NCI-H1930 (cell line): ENCODE data around the gene FOXP1.

Experiments
- DNase-seq, 2 experiments: peaks; one replicate each; lab custom pipeline; 2025; lab: John Stamatoyannopoulos, UW

FOXP1 gene

DNA sequence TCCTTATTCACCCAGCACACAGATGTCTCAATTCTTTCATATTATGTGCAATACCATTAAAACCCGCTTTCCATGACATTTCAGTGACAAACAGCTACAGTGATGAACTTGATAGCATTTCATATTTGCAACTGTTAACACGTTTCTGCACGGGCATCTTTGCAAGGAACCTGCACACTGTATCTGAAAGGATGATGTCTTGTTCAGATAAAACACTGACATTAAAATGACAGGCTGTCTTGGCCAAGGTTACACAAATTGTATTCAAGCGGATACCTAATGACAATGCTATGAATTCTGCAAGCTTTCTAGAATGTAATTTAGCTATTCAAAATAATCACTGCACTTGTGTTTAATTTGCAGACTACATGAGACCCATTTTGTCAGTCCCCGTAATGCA lies 529.2 kb downstream of the FOXP1 start:
- DNase-seq, result no peak

- DNase-seq, result no peak
Observed at GRCh38 chr3:71053495-71053894, 530.0 kb downstream of the FOXP1 start.

DNA sequence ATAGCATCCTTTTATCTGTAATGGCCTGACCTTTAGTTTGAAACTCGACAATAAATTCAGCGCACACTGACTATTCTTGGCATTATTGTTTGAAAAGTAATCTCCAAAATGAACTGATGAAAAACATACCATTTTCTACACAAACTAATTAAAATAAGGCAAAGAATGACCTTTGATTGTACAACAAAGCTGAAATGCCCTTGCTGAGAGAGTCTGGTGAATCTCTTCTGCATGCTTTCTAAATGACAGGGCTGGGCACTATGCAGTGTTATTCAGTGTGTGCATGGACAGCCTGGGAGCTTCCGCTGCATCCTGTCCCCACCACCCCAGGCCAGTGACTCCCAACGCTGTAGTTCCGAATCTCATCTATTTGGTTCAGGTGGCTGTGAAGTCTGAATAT lies 530.8 kb downstream of the FOXP1 start:
- DNase-seq, result no peak

DNA sequence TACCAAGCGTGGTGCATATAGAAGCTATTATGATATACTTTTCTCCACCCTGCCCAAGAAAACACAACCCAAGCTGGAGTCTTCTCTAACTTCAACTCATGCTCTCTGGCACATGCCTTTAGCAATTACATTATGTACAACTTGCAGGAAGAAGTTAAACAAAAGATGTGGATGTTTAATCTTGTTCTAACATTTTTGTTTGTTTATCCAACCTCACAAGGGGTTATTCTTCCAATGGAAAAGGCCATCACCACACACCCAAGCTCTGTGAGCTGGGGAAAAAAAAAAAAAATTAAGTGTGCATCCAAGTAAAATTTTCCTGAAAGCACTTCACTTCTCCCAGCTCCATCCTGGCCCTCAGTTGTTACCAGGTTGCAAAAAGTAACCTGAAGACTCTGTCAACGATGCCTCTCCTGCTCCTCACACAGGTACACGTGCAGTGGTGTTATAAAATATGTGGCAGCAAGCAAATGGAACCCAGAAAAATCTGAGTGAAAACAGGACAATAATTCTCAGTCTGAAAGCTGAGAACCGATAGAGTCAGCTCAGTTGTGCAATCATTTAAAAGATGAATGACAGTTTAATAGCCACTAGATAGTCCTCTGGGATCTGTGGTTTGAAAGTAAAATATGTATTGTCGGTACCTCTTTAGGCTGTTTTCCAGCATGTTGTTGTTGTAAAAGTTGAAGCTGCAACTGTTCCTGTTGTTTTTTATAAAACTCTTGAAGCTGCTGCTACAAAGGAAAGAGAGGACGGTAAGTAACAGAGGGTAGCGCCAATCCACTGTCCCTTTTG lies 531.4 kb downstream of the FOXP1 start:
- peak in 1 of 2 experiments; percentile 10 for DNase-seq

GRCh38 chr3:71051259-71051595 lies 532.3 kb downstream of the FOXP1 start:
- DNase-seq, result no peak

- DNase-seq, result peak; percentile 9 to 24
Observed at GRCh38 chr3:71050538-71051258, 532.8 kb downstream of the FOXP1 start.

GRCh38 chr3:71050166-71050537 lies 533.4 kb downstream of the FOXP1 start:
- no peak for DNase-seq

- no peak for DNase-seq
Observed at GRCh38 chr3:71048948-71049347, 534.6 kb downstream of the FOXP1 start.

GRCh38 chr3:71047616-71048531 lies 535.7 kb downstream of the FOXP1 start:
- DNase-seq, result no peak

DNA sequence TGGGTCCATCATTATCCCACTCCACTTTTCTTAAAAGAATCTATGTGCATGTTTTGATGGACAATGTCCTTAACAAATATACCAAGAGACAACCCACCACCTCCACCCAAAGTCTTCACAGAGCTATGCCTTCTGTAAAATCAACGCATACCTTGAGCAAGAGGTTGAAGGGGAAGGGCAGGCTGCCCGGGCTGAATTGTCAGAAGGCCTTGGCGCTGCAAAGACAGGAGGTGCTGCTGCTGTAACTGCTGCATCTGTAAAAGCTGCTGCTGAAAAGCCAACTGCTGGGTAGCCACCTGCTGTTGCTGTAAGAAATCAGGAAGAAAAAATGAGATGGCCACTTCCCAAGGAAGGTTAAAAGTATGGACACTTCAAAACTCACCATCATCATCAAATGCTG lies 536.7 kb downstream of the FOXP1 start:
- DNase-seq, result no peak

DNA sequence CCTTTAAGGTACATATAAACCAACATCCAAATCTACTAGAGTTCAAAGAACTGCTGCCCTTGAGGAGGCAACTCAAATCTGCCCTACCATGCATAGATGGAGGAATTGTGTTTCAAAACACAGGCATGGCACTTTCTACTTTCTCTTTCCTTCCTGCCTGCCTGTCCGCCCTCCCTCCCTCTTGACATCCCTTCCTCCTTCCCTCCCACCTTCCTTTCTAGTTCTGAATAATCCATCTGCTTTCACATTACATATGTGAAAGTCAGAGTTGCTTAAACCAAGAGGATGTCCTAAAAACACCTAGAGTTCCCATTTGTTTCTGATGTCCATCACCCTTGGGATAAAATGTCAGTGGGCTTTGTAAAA lies 537.6 kb downstream of the FOXP1 start:
- no peak for DNase-seq

DNA sequence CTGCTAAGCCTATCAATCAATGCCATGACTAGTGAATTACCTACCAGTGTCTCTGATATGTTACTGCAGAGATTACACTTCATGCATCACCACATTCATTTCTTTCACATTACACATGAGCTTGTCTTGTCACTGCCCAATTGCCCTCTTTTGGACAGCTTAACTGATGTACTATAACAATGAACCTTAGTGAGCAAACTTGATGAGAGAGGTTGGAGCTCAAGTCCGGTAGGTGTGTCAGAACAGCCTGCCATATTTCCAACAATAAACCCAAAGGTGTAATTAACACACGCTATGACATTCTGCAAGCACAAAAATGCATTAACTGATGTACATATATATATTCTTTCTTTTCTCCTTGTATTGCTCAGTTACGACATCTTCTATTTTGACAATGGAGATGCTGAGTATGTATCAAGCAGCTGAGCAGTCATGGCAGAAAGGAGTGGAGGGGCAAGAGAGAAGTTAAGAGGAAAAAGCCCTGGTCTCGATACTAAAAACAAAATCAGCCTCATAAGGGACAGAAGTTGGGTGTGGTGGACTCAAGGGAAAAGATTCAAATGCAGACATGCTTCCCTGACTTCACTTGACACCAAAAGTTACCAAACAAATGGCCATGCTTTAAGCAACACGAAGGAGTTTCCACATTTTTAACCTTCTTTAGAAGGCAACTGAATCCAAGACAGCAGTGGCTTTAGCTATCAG lies 538.2 kb downstream of the FOXP1 start:
- no peak for DNase-seq

DNA sequence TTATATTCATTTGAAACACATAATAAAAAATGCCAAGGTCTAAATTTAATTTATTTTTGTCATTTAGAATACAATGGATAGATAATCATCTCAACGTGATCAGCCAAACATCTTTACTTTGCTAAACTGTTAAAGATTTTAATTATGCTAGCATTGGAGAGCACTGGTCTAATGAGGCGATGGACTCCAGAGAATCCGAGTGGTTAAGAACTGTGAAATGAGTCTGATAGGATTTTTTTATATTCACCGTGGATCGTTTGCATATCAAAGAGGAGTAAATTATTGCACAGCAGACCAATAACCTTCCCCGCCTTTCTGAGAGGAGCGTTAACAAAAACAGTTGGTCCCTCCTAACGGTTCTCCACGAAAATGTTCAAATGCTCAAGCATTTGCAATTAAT lies 540.8 kb downstream of the FOXP1 start:
- no peak for DNase-seq

DNA sequence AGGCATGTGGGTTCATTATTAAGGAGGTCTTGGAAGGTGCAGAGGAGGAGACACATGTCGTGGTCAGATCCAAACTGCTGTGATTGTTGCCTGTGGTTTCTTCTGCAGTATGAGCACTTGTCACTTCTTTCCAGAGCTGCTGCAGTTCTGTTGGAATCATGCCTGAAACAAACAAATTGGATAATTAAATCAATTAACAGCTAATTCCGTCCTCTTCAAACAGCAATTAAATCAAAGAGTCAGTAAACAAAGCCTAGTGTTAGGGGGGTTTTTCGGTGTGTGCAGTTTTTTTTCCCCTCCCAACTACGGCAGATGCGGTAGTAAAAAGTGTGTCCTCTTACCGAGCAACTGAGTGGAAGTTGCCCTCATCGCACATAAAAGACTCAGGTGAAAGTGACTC lies 542.2 kb downstream of the FOXP1 start:
- DNase-seq, result no peak

GRCh38 chr3:71039332-71039731 lies 544.2 kb downstream of the FOXP1 start:
- DNase-seq, result no peak

DNA sequence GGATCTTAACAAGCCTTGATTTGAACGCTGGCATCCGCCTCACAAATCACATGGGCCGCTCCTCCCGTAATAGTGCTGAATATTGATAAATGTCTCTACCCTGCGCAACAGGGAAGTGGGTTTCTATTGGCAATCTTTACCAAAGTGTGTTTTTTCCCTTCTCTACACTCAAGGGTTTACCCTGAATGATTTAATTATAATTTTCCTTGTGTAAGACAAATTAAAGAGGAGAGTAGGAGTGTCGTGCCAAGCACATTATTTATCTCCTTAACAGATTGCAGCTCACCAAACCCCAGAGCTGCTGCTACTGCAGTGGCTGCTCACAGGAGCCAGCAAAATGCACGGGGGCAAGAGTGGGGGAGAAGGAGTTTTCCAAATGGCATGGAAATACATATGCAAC lies 545.8 kb downstream of the FOXP1 start:
- DNase-seq, result no peak

GRCh38 chr3:71035886-71036285 lies 547.6 kb downstream of the FOXP1 start:
- no peak for DNase-seq

DNA sequence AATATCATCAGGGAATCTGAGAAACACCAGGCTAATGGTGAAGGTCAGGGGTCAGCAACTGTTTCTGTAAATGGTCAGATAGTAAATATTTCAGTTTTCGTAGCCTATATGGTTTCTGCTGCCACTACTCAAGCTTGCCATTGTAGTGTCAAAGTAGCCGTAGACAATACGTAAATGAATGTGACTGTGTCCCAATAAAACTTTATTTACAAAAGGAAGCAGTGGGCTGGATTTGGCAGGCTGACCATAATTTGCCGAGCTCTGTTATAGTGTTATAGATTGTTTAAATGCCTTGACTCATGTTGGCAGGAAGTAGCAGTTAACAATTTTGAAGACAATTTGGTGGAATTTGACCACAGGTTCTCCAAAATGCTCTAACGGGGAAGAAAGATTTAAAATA lies 548.2 kb downstream of the FOXP1 start:
- no peak for DNase-seq

DNA sequence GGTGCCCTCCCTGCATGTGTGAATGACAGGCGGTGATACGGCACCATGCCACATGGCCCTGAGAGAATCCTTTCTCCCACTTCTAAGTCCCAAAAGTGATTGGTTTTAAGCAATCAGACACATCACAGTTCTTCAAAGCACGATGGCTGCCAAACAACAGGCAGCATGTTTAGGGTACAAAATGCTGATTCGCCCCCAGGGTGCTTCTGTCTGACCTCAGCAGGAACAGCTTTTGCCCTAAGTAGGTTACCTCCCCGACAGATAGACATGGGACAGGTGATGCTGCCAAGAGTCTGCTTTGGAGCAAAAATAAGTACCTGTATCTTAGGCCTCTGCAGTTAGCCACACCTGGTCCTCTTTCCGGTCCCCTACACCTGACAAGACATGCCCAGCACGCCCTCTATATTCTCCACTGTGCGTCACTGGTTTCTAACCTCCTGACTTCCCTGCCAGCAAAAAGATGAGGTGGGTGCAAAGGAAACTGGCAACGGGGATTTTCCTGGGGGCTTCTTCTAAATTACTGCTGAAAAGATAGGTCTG lies 549.8 kb downstream of the FOXP1 start:
- no peak for DNase-seq

GRCh38 chr3:71031914-71032521 lies 551.5 kb downstream of the FOXP1 start:
- DNase-seq, result no peak

- peak; percentile 7 to 19 for DNase-seq
Observed at GRCh38 chr3:71031181-71031580, 552.3 kb downstream of the FOXP1 start.
